GM19351 (cell line): ENCODE data around the gene CTDP1.
"Not testable (repeated sequence)": the region's sequence is repeated elsewhere in the genome, so short reads cannot be mapped to it uniquely, and the experiment has no call there.

Experiments used
- ATAC-seq: cut with Tn5 transposase; IDR thresholded peaks from one replicate; pipeline ENCODE4 v1.9.1; 2021; ENCODE audit warnings: mild to moderate bottlenecking, moderate library complexity; ENCODE audit not compliant: unreplicated experiment

CTDP1 gene

GRCh38 chr18:79719478-79720358, 40.1 kb downstream of the CTDP1 start:
- not testable (repeated sequence) for ATAC-seq

GRCh38 chr18:79720359-79720733, 40.7 kb downstream of the CTDP1 start:
- no peak for ATAC-seq

- no peak for ATAC-seq
Measured at GRCh38 chr18:79723036-79723435, 43.4 kb downstream of the CTDP1 start.

DNA sequence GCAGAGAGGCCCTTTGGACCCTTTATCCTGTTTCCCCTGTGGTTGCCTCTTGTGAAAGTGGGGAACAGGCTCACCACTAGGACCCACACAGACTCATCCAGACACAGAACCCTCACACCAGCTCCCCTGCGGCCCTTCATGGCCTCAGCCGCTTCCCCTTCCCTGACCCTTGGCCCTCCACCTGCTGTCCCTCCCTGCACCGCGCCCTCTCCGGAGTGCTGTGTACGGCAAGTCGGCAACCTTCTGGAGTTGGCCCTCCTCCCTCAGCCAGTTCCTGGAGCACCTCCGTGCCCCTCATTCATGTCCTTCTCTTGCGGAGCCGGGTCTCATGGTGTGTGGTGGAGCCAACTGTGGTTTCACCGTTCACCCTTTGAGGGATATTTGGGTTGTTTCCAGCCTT, 44.0 kb downstream of the CTDP1 start:
- ATAC-seq: no peak

DNA sequence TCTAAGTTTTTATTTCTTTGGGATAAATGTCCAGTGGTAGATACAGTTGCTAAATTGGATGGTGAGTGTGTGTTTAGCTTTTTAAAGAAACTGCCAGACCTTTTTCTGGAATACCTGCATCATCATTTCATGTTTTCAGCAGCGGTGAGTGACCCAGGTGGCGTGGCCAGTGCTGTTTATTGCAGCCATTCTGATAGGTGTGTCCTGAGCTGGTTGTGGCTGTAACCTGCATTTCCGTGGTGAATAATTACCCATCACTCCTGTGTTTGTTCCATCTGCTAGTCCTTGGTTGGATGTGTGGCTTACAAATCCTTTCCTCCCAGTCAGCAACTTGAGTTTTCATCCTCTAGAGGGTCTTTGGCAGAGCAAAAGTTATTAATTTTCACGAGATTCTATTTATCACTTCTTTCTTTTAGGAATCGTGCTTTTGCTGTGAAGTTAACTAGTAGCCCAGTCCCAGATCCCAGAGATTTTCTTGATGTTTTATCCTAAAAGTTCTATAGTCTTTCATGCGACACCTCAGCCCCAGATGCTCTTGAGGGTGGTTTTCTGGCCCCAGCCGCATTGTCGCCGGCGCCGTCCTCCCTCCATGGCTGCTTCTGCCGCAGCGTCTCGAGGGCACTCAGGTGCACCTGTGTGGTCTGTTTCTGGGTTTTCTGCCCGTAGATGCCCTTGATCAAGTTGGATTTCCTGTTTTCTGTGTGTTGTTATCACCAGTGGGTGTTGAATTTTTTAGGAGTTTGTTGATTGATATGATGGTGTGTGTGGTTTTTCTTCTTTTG, 44.9 kb downstream of the CTDP1 start:
- no peak for ATAC-seq

DNA sequence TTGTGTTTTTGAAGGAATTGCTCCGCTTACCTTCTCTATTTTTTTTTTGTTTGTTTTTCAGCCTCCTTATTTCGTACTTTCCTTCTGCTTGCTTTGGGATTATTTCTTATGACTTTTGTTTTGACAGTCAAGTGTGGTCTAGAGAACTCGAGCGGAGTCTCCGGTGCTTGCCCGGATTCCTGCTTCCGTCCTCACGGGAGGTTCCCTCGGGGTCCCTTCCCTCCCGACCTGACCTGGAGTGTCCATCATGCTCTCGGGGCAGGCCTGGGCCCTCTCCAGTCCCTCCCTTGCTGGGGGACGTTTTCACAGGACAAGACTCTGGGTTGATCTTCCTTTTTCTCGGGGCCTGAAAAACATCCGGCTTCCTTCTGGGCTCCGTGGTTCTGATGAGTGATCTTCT, 45.9 kb downstream of the CTDP1 start:
- no peak for ATAC-seq

DNA sequence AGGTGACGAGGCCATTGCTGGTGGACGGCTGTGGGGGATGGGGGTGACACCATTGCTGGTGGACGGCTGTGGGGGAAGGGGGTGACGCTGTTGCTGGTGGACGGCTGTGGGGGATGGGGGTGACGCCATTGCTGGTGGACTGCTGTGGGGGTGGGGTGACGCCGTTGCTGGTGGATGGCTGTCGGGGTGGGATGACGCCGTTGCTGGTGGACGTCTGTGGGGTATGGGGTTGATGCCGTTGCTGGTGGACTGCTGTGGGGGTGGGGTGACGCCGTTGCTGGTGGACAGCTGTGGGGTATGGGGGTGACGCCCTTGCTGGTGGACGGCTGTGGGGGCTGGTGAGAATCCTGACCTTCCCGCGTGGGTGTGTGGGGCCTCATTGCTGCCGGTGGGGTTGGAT, 47.1 kb downstream of the CTDP1 start:
- ATAC-seq: no peak

DNA sequence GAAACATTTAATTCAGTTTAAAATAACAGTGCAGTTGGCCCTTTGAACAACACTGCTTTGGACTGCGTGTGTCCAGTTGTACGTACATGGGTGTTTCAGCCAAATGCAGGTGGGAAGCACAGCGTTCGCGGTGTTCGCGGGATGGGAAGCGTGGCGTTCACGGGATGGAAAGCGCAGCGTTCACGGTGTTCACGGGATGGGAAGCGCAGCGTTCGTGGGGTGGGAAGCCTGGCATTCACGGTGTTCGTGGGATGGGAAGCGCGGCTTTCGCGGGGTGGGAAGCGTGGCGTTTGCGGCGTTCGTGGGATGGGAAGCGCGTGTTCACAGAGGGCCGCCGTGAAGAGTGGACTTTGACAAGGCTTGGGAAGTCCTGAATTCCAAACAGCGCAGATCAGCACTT, 47.6 kb downstream of the CTDP1 start:
- no peak for ATAC-seq

GRCh38 chr18:79728931-79729586, 49.5 kb downstream of the CTDP1 start:
- ATAC-seq: no peak

- no peak for ATAC-seq
Measured at GRCh38 chr18:79729611-79730010, 50.0 kb downstream of the CTDP1 start.

DNA sequence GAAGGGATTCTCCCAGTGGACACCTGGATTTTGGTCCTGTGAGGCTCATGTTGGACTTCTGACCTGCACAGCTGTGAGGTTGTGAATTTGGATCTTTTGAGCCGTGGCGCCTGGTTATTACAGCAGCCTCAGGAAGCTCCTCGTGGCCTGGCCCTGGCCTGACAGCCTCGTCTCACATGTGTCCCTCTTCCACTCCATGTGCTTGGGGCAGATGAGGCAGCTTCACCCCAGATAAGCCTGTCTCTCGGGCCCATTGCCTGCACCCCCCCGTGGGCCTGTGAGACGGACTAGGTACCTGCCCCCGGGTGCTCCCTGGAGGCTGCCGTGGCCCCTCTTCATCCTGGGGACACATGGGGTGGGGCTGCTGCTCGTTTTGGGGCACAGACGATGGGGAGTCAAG, 51.2 kb downstream of the CTDP1 start:
- no peak for ATAC-seq

- ATAC-seq: not testable (repeated sequence)
Measured at GRCh38 chr18:79731881-79732720, 52.5 kb downstream of the CTDP1 start.

DNA sequence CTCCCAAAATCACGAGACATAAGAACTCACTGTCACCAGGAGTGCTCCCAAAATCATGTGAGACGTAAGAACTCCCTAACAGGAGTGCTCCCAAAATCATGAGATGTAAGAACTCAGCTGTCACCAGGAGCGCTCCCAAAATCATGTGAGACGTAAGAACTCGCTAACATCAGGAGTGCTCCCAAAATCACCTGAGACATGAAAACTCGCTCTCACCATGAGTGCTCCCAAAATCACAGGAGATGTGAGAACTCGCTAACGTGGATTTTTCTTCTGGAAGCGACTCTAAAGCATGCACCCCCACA, 53.1 kb downstream of the CTDP1 start:
- ATAC-seq: no peak

- no peak for ATAC-seq
Measured at GRCh38 chr18:79733135-79733701, 53.6 kb downstream of the CTDP1 start.

DNA sequence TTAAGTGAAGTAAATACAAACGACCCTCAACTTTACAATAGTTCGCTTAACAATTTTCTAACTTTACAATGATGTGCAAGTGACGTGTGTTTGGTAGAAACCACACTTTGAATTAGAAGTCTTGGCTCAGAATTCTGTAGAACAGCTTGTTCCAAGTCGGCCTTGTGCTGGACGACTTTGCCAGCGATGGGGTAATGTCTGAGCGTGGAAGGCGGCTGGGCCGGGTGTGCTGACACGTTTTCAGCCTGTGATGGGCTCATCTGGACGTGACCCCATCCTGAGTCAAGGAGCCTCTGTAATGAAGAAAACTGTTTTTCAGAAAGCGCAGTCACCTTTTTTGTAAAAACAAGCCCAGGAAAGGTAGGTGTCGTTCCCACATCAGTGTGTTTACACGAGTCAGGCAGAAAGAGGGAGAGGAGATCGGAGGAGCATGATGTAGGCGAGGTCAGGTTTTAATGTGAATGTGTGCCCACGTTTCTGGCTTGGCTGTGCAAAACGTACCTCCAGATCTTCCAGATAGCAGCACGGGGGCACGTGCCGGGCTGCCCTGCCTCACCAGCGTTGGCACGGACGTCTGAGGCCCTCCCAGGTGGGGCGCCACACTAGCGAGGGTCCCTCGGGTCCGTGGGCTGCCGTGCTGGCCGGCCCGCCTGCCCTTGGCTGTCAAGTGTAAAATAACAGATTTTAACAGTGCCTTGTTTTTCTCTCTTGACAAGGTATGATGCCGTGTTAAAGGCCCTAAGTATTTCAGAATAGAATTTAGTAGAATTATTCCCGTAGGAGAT, 54.6 kb downstream of the CTDP1 start:
- ATAC-seq: no peak

GRCh38 chr18:79735071-79735980, 55.7 kb downstream of the CTDP1 start:
- ATAC-seq: no peak

GRCh38 chr18:79736230-79736629, 56.6 kb downstream of the CTDP1 start:
- no peak for ATAC-seq

GRCh38 chr18:79736846-79737245, 57.2 kb downstream of the CTDP1 start:
- ATAC-seq: no peak

GRCh38 chr18:79737426-79737825, 57.8 kb downstream of the CTDP1 start:
- no peak for ATAC-seq
